Activated CD8-positive, alpha-beta memory T cell treated with anti-CD3 and anti-CD28 coated beads for 36 hours (primary cell): ENCODE data around the gene TMEM63C. TPM values are rescaled to one million over a fixed set of nuclear protein-coding genes. Genes with fewer than 3 reads are reported as not detected.

ENCODE experiments used
- CTCF ChIA-PET: fragments of 350-600 bp; sonication (Branson Sonifier 250); formaldehyde crosslinking; loops from one replicate; lab custom pipeline; 2021; ENCODE audit warnings: antibody characterized with exemption; lab: Charles Lee
- POLR2A ChIA-PET: fragments of 350-600 bp; sonication (Branson Sonifier 250); formaldehyde crosslinking; loops from one replicate; lab custom pipeline; 2021; ENCODE audit warnings: antibody characterized with exemption; lab: Charles Lee
- total RNA-seq, 2 experiments: library from RNA; stranded (reverse); gene quantifications; one replicate each; pipeline ENCODE4 v1.2.3, GENCODE V29; 2021

Gene TMEM63C
- total RNA-seq = 1 to 10 TPM in 1 of 2 experiments, under 1 TPM in 1; 0.51 to 1.3 TPM

DNA sequence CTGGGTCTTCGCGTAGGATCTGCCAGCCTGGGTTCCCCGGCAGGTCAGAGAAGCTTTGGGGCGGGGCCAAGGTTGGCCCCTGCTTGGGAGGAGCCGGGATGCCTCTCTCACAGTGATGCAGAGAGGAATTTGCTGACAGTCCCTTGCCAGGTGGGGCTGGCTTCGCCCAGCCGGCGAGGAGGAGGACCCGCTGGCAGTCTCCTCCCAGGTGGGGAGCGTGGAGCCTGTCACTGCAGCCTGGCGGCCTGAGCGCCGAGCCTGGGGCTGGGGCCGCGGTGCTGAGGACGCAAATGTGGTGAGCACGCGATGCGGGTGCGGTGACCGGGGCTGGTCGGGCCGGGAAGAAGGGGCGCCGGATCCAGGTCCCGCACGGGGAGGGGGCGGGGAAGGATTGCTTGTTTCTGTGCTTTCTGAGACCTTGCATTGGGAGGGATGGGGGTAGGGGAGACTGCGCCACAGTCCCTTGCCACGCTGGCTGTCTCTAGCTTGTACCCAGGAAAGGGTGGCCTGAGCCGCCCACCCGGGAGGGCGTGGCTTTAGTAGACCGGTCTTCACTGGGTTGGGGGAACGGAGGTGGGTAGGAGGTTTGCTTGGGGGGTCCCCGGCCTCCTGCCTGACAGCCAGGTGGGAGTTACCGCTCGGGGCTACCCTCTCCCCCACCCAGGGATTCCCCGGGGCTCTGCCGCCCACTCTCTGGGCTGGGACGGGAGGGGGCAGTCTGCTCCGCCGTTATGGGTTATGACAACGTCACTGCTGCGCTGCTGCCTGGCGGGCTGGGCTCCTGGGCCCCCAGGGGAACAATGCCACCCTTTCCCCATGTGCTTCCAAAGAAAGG is at the start of gene TMEM63C:
Gene TMEM63C, plus strand, starts transcription at position 196 of the 835 bp plus-strand sequence. CDS start 37,016 bp downstream, outside the sequence.
- CTCF ChIA-PET = no interaction called here
- POLR2A ChIA-PET = interaction anchor here (0.8 kb wide), 1 partner anchor 9 kb away, joined by 3 read pairs; no protein-coding TSS in a partner anchor

DNA sequence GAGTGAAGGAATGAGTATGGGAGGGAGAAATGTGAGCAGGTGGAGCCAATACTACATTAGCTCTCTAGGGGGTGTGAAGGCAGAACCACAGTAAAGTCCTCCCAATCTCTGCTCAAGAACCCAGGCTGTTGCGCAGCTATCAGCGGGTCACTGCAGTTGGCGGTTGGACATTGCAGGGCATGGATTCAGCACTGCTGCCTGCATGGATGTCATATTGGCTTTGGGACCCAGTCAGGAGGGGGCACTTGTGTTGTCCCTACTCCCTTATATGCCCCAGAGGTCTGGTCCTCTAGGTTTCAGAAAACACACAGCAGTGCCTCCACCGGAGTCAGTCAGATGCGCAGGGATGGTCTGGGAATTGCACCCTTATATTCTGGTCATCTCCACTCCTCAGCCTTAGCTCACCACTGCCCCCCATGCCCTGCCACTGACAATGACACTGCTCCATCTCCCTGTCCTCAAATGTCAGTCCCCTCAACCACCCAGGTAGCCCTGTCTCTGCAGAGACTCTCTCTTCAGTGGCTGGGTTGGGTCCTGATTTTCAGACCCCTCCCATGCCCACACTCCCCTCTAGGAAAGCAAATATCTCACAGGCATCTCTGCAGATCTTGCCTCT is 49.6 kb upstream of the TMEM63C start:
- POLR2A ChIA-PET = no interaction called here
- CTCF ChIA-PET = no interaction called here

- POLR2A ChIA-PET = no interaction called here
Measured at GRCh38 chr14:77133720-77134338, 47.8 kb upstream of the TMEM63C start.

GRCh38 chr14:77139022-77139421 is 42.6 kb upstream of the TMEM63C start:
- ChIA-PET POLR2A (no interaction called here), CTCF (interaction anchor here (0.7 to 1.8 kb wide), 3 partner anchors 13 to 177 kb away, joined by 3 to 5 read pairs (median 5); no protein-coding TSS in a partner anchor)

More at GRCh38 chr14:77133720-77134338, 47.8 kb upstream of the TMEM63C start:
- CTCF ChIA-PET = interaction anchor here (0.8 to 1.0 kb wide), 3 partner anchors 9 to 18 kb away, joined by 3 to 4 read pairs (median 3); no protein-coding TSS in a partner anchor

DNA sequence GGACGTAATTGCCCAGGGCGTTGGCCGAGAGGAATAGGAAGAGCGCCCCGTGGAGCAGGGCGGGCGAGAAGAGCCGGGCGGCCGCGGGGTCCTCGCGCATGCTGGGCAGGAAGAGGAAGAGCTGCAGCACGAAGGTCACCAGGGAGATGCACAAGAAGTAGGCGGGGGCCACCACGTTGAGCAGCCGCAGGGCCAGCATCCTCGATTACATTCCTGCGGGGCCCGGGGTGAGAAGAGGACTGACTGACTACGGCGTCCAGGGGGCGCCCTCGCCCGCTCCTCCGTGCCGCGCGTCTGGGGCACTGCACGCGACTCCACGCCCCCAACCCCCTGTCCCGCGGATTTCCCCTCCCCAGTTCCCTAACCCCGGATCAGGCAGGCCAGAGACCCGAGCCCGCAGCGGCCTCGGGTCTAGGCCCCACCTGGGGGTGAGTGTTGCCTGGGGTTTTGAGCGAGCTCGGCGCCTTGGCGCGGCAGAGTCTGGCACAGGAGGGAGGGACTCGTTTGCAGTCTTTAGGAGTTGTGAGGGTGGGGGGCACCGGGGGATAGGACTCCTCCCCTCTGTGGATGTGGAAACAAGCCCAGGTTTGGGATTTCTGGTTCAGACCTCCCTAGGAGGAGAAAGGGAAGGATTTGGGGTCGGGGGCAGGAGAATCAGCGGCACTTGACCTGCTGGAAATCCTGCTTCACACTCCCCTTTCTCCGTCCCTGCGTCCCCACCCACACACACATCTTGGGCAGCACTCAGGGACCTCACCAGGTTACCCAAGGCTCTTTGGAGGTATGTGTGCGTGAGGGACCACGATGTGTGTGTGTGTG is 41.8 kb upstream of the TMEM63C start:
- POLR2A ChIA-PET = no interaction called here
- CTCF ChIA-PET = interaction anchor here (0.6 to 1.9 kb wide), 6 partner anchors 10 to 181 kb away, joined by 3 to 5 read pairs (median 4); partner anchors contain the start of genes GSTZ1 and POMT2

DNA sequence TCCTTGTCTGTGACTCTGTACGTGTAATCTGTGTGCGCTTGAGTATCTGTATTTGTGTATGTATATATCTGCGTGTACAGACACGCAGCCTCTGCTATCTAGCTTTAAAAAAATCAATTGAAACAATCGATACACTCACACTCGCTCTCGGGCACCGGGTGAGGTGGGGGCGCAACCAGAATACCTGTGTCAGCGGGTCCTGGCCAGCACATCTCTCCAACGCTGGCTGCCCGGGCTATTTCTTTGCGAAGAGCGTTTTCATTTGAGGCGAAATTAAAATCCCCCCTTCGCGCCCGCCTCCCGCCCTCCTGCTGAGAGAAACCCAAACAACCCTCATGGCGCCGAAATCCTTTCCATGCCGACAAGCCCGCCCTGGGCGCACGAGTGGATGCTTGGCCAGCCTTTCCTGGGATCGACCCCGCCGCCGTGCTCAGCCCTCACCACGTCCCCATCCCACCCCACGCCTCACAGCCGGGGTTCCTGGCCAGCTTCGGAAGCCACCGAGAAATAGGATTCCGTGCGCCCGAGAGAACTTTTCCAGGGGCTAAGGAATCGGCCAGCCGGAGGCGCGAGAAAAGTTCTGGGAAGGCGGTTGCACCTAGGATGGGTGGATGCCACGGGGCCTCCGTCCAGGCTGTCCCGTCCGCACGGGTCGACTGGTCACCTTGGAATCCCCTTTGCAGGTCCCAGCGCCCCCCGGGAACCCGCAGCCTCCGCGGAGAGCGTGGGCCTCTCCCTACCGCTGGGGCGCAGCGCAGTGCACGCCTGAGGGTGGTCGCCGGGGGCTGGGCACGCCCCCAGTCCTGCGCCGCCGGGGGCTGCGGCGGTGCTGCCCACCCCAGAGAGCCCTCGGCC is 41.0 kb upstream of the TMEM63C start:
- ChIA-PET CTCF (interaction anchor here (1.0 to 1.9 kb wide), 6 partner anchors 9 to 175 kb away, joined by 3 to 5 read pairs (median 4); no protein-coding TSS in a partner anchor), POLR2A (no interaction called here)

DNA sequence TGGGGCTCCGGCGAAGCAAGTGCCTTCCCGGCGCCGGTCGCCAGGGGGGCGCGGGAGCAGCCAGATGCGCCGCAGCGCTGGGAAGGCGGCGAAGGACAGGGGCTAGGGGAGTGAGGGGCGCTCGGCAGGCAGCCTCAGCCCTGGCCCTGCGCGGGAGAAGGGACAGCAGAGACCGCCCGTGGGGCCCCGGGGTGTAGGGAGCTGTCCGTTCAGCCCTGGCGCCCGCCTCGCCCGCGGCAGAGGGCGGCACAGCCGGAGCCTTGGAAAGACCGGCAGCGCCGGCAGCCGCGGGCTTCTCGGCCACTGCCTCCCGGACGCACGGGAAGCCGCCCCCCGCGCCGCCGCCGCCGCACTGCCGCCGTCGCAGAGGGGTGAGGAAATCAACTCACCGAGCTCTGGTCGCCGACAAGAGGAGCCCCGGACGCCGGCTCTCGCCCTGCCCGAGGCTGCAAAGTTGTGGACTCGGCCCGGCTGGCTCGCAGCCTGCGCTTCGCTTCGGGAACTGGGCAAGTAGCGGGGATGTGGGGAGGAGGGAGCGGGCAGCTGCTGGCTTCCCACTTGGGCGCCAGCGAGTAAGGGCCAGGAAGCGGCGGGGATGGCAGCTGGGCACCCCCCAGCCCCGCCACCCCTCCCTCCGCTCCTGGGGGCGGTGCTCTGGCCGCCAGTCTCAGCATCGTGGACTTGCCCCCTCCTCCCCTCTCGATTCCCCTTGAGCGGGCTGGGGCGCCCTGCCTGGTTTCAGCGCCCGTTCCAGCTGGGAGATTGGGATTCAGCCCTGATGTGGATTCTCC is 40.2 kb upstream of the TMEM63C start, which contains the start of gene ZDHHC22:
Gene ZDHHC22, minus strand, starts transcription at position 578 of the 791 bp plus-strand sequence. CDS start 2,053 bp downstream, outside the sequence.
- POLR2A ChIA-PET = no interaction called here

GRCh38 chr14:77142005-77142800 is 39.4 kb upstream of the TMEM63C start:
- ChIA-PET CTCF (interaction anchor here (1.2 to 3.1 kb wide), 4 partner anchors 9 to 174 kb away, joined by 3 to 12 read pairs (median 4); no protein-coding TSS in a partner anchor), POLR2A (no interaction called here)

More for the DNA sequence above, 40.2 kb upstream of the TMEM63C start, which contains the start of gene ZDHHC22:
- CTCF ChIA-PET = interaction anchor here (1.0 to 3.1 kb wide), 7 partner anchors 8 to 174 kb away, joined by 3 to 12 read pairs (median 4); no protein-coding TSS in a partner anchor

DNA sequence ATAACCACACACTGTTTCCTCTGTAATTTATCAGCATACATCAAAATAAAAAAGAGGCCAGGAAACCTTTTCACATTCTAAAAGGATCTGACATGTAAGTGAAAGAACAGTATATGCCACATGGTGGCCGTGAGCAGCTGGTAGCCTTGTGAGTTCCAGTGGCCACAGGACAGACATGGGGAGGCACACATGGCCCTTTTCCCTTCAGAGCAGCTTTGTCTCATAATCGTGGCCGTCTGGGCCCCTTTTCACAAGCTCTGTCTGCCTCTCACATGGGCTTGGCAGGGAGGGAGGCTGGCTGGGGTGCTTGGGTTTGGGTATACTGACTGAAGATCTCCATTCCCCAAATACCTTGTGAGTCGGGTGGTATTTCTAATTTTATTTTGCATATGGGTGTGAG is 38.5 kb upstream of the TMEM63C start:
- POLR2A ChIA-PET = no interaction called here
- CTCF ChIA-PET = interaction anchor here (1.0 to 3.1 kb wide), 2 partner anchors 9 to 173 kb away, joined by 4 to 12 read pairs; no protein-coding TSS in a partner anchor

GRCh38 chr14:77144412-77145115 is 37.0 kb upstream of the TMEM63C start:
- ChIA-PET POLR2A (interaction anchor here (0.6 kb wide), 1 partner anchor 663 kb away, joined by 3 read pairs; no protein-coding TSS in a partner anchor), CTCF (interaction anchor here (3.1 kb wide), 1 partner anchor 171 kb away, joined by 12 read pairs; no protein-coding TSS in a partner anchor)

GRCh38 chr14:77145975-77146740 is 35.4 kb upstream of the TMEM63C start:
- POLR2A ChIA-PET = no interaction called here
- CTCF ChIA-PET = no interaction called here

DNA sequence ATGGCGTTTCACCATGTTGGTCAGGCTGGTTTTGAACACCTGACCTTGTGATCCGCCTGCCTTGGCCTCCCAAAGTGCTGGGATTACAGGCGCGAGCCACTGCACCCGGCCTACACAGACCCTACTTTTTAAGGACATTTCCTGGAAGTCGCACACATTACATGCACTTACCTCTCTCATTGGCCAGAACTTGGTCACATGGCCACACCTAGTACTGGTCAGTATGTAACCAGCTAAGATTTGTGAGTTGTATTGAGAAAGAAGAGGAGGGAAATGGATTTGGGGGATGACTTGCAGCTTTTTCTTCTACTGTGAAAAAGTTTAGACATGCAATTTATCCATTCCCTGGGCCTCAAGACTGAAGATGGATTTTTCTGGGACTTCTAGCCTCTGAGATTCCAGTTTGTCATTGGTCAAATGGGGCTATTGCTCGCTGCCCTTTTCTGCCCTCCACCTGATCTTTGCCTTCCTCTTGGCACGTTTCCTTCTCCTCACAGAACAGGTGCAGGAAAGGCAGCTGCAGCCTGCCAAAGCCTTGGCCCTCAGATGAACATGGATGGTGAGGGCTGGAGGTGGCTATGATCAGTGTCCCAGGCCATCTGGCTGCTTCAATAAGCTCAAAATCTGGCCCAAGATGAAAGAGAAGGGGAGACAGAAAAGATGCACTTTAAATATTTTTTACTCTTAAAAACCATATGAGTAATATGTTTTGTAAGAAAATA is 32.9 kb upstream of the TMEM63C start:
- ChIA-PET CTCF (interaction anchor here (0.6 to 1.5 kb wide), 3 partner anchors 12 to 845 kb away, joined by 3 to 4 read pairs (median 3); no protein-coding TSS in a partner anchor), POLR2A (interaction anchor here (0.5 to 0.6 kb wide), 3 partner anchors 27 to 298 kb away, joined by 3 to 13 read pairs (median 3); no protein-coding TSS in a partner anchor)

DNA sequence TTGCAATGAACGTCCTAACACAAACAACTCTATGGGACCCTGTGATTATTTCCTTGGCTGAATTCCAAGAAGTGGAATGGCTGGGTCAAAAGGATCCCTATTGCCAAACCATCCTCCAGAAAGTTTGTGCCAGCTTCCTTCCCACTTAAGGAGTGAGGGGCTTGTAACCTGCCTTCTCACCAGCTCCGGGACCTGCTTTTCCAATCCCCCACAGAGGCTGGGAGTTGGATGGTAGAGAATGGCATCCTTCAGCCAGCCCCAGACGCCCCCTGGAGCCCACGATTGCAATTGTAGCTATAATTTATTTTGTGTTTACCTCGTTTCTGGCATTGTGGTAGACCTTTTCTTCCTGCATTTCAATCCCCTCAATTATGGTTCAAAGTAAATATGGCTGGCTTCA is 30.4 kb upstream of the TMEM63C start:
- ChIA-PET CTCF (interaction anchor here (0.6 to 3.9 kb wide), 8 partner anchors 9 to 275 kb away, joined by 3 to 24 read pairs (median 4); partner anchors contain the start of gene ZDHHC22), POLR2A (no interaction called here)
